Measurements from ENCODE around the gene PSMD8. TPM values are rescaled to one million over a fixed set of nuclear protein-coding genes. Genes with fewer than 3 reads are reported as not detected.
A peak's percentile ranks its signal among the peaks of the same experiment; 100 is the strongest.

The PSMD8 gene
- total and polyA plus RNA-seq, 2 of the 8 experiments (the other 6 are each of a cell fraction or from before 2014, with no cell fraction given): 170 to 486 TPM

GRCh38 chr19:38402967-38403674 is 28.8 kb downstream of the PSMD8 start, which contains the start of gene FAM98C:
Gene FAM98C, plus strand, starts transcription at chr19:38403093. Its CDS starts 61 bp downstream, at chr19:38403154.
- Histone ChIP-seq H2BK15ac (ENCODE audit: low read length) (no peak within 1 kb of the TSS), H4K5ac (ENCODE audit: insufficient read length, low read depth, low read length) (peak within 1 kb of the TSS; percentile 44), H3K23me2 (ENCODE audit: low read depth, low read length) (peaks cover 5% of the 10 kb centered on the region; the same call in 1 of the 2 replicates), H3K23ac (ENCODE audit: insufficient read length) (no peak within 1 kb of the TSS), H3K18ac (ENCODE audit: extremely low read depth, low read length) (peak within 1 kb of the TSS; percentile 78), H3K27me3 (replicated peaks in 1 of 4; ENCODE audit: control insufficient read depth in 3 of 4, extremely low read depth in 1 of 4, insufficient read depth in 3 of 4, low read length in 3 of 4) (peaks cover 2 to 38% (median 33%) of the 10 kb centered on the region in 4 experiments), H3K27ac (ENCODE audit: low read depth, low read length) (no peak within 1 kb of the TSS), H4K20me1 (replicated peaks in 1 of 2; ENCODE audit: control insufficient read depth in 1 of 2, insufficient read depth in 2 of 2, low read length in 2 of 2) (no peaks in the 10 kb centered on the region), H3K4me3 (ENCODE audit: extremely low read depth in 1 of 4, insufficient read depth in 2 of 4, low read depth in 3 of 4, low read length in 4 of 4) (peak within 1 kb of the TSS; percentile 34 to 67 (median 49)), H2AK5ac (ENCODE audit: low read depth, low read length) (no peak within 1 kb of the TSS), H4K8ac (ENCODE audit: extremely low read depth, insufficient read depth, low read length) (peak within 1 kb of the TSS; percentile 74), H2BK20ac (ENCODE audit: low read length) (no peak within 1 kb of the TSS), H3K9ac (replicated peaks in 1 of 4; ENCODE audit: extremely low read depth in 1 of 4, low read depth in 3 of 4, low read length in 3 of 4) (peak within 1 kb of the TSS in 3 of 4 experiments; percentile 38; a peak in 4 of 7 replicates), H3K4ac (replicated peaks; ENCODE audit: insufficient read length, low read depth, low read length) (no peak within 1 kb of the TSS), H2AFZ (ENCODE audit: low read length) (peak within 1 kb of the TSS; percentile 40; the same call in 1 of the 2 replicates), H3K56ac (replicated peaks; ENCODE audit: insufficient read length, low read depth, low read length) (no peak within 1 kb of the TSS), H2BK5ac (ENCODE audit: low read depth, low read length) (no peak within 1 kb of the TSS; the same call in 1 of the 2 replicates), H4K91ac (replicated peaks; ENCODE audit: insufficient read length, low read length) (peak within 1 kb of the TSS; percentile 52), H2BK12ac (ENCODE audit: low read depth, low read length) (no peak within 1 kb of the TSS), H3K36me3 (ENCODE audit: control insufficient read depth in 2 of 4, insufficient read depth in 4 of 4, low read length in 3 of 4) (no peaks in the 10 kb centered on the region), H3K79me2 (ENCODE audit: control insufficient read depth in 1 of 2, insufficient read depth in 2 of 2, low read length in 2 of 2) (no peaks in the 10 kb centered on the region), H3K4me1 (replicated peaks in 1 of 4; ENCODE audit: control insufficient read depth in 3 of 4, insufficient read depth in 4 of 4, low read length in 3 of 4) (no peaks in the 10 kb centered on the region; a peak in 2 of 7 replicates), H3K4me2 (ENCODE audit: insufficient read depth in 1 of 2, low read depth in 2 of 2, low read length in 2 of 2) (peak within 1 kb of the TSS; percentile 46 to 90; a peak in 3 of 4 replicates), H3K9me3 (ENCODE audit: insufficient read depth in 2 of 2, low read depth in 1 of 2, low read length in 1 of 2) (no peaks in the 10 kb centered on the region), H3K14ac (ENCODE audit: insufficient read length) (no peak within 1 kb of the TSS), H2BK120ac (replicated peaks; ENCODE audit: low read depth, low read length) (no peak within 1 kb of the TSS), H3K79me1 (ENCODE audit: low read depth, low read length) (no peaks in the 10 kb centered on the region)
- FAIRE-seq (no peak), DNase-seq (ENCODE audit: low read depth in 1 of 2, low spot score in 2 of 2) (peak; percentile 94 to 99)
- 3% methylated on average over 59 of the region's 82 CpGs; no CpG with 5 or more reads in 1 of the 2 experiments for WGBS, 2 experiments (ENCODE audit: extremely low coverage in 1 of 2, insufficient coverage in 1 of 2, insufficient read length in 1 of 2, insufficient replicate concordance in 2 of 2, low coverage in 1 of 2, low lambda C conversion rate in 2 of 2, missing lambda C conversion rate in 1 of 2)
- CTCF ChIA-PET (ENCODE audit: partially characterized antibody): interaction anchor here (0.6 to 4.2 kb wide), 42 partner anchors 10 to 574 kb away, joined by 3 to 35 read pairs (median 4); partner anchors contain the start of genes MAP4K1 and RASGRP4
- POLR2A ChIA-PET (ENCODE audit: partially characterized antibody): interaction anchor here (0.8 to 6.1 kb wide), 15 partner anchors 14 to 528 kb away, joined by 3 to 38 read pairs (median 4); partner anchors contain the start of genes GGN, MRPS12, SARS2 and SPRED3
- TF ChIP-seq RAD21 (IDR thresholded peaks at IDR 0.05 in 1 of 2, conservative IDR thresholded peaks at IDR 0.05 in 1 of 2; ENCODE audit: low read depth in 2 of 2, low read length in 2 of 2) (peak; percentile 94 to 95), CREB1 (IDR thresholded peaks at IDR 0.05) (no peak; the same call in 1 of the 2 replicates), NANOG (IDR thresholded peaks at IDR 0.05; ENCODE audit: insufficient read depth, low read depth, low read length, poor library complexity, severe bottlenecking) (peak; percentile 17), EGR1 (IDR thresholded peaks at IDR 0.05; ENCODE audit: borderline replicate concordance, low read depth, low read length) (peak; percentile 86), TBP (IDR thresholded peaks at IDR 0.05; ENCODE audit: low read depth, low read length) (no peak), ASH2L (IDR thresholded peaks at IDR 0.05; ENCODE audit: low read length) (peak; percentile 44), EZH2 (IDR thresholded peaks at IDR 0.05; ENCODE audit: low read depth, low read length, severe bottlenecking) (peak; percentile 14), CTBP2 (IDR thresholded peaks at IDR 0.05; ENCODE audit: borderline replicate concordance, insufficient read depth, insufficient read length, low read length) (no peak), KDM5A (IDR thresholded peaks at IDR 0.05; ENCODE audit: low read length) (no peak), KDM1A (IDR thresholded peaks at IDR 0.05; ENCODE audit: borderline replicate concordance, low read length) (no peak), SP1 (IDR thresholded peaks at IDR 0.05; ENCODE audit: low read depth, low read length) (peak; percentile 95)

Data from H1 (cell line).